Measurements from ENCODE around the gene NPAS3.

- TF ChIP-seq GATA2 (IDR thresholded peaks at IDR 0.05; ENCODE audit: low read depth, low read length) (no peak), GATA3 (IDR thresholded peaks at IDR 0.05; ENCODE audit: low read depth, low read length) (no peak)
Observed at GRCh38 chr14:33617154-33617553, 678.5 kb downstream of the NPAS3 start.
